Activated naive CD8-positive, alpha-beta T cell treated with anti-CD3 and anti-CD28 coated beads for 36 hours (primary cell): ENCODE data around the gene TMEM184A. TPM values are rescaled to one million over a fixed set of nuclear protein-coding genes. Genes with fewer than 3 reads are reported as not detected.

Experiments
- DNase-seq: peaks from one replicate; pipeline ENCODE4 v3.0.0; 2021
- H3K27ac Mint-ChIP-seq: one replicate; pipeline ENCODE4 v1.8.0; 2022; ENCODE audit warnings: mild to moderate bottlenecking, moderate library complexity, mixed read lengths
- H3K27me3 Mint-ChIP-seq: one replicate; pipeline ENCODE4 v1.8.0; 2022; ENCODE audit warnings: mild to moderate bottlenecking, mixed read lengths
- H3K36me3 Mint-ChIP-seq: one replicate; pipeline ENCODE4 v1.8.0; 2021; ENCODE audit warnings: mild to moderate bottlenecking, mixed read lengths
- H3K4me1 Mint-ChIP-seq: one replicate; pipeline ENCODE4 v1.8.0; 2021; ENCODE audit warnings: mixed read lengths
- H3K4me3 Mint-ChIP-seq: one replicate; pipeline ENCODE4 v1.8.0; 2022; ENCODE audit warnings: mild to moderate bottlenecking, moderate library complexity, mixed read lengths
- H3K9me3 Mint-ChIP-seq: one replicate; pipeline ENCODE4 v1.8.0; 2022; ENCODE audit warnings: mixed read lengths
- total RNA-seq, 2 experiments: library from RNA; stranded (reverse); gene quantifications; one replicate each; pipeline ENCODE4 v1.2.3, GENCODE V29; 2021

The TMEM184A gene
- total RNA-seq, 2 experiments from 2014 or later = 0.14 to 0.22 TPM

GRCh38 chr7:1493571-1493970 lies 62.4 kb downstream of the TMEM184A start:
- no peaks in the 10 kb centered on the region for H3K9me3 Mint-ChIP-seq
- H3K4me1 Mint-ChIP-seq = no peaks in the 10 kb centered on the region
- peaks cover 2% of the 10 kb centered on the region for H3K36me3 Mint-ChIP-seq
- H3K27ac Mint-ChIP-seq = no peak overlapping the region
- no peak overlapping the region for H3K4me3 Mint-ChIP-seq
- H3K27me3 Mint-ChIP-seq = no peaks in the 10 kb centered on the region
- no peak for DNase-seq

- Mint-ChIP-seq H3K36me3 (peaks cover 4% of the 10 kb centered on the region), H3K9me3 (no peaks in the 10 kb centered on the region), H3K27ac (no peak overlapping the region), H3K27me3 (no peaks in the 10 kb centered on the region), H3K4me1 (no peaks in the 10 kb centered on the region), H3K4me3 (no peak overlapping the region)
- no peak for DNase-seq
Observed at GRCh38 chr7:1493129-1493528, 62.9 kb downstream of the TMEM184A start.

GRCh38 chr7:1492640-1493039 lies 63.4 kb downstream of the TMEM184A start:
- Mint-ChIP-seq H3K27ac (no peak overlapping the region), H3K36me3 (peaks cover 4% of the 10 kb centered on the region), H3K4me3 (no peak overlapping the region), H3K9me3 (no peaks in the 10 kb centered on the region), H3K4me1 (no peaks in the 10 kb centered on the region), H3K27me3 (no peaks in the 10 kb centered on the region)
- no peak for DNase-seq

Other genes with a start within 250 kb of the TMEM184A start
- gene MICALL2, start 96.7 kb downstream of the TMEM184A start, total RNA-seq = 1 to 10 TPM; 2.1 to 2.3 TPM
- 10 to 100 TPM; 88.9 to 94.1 TPM for gene INTS1, start 51.8 kb downstream of the TMEM184A start, total RNA-seq
- 10 to 100 TPM; 39.1 to 43.7 TPM for gene MAFK, start 25.5 kb downstream of the TMEM184A start, total RNA-seq
- gene PSMG3, start 13.8 kb upstream of the TMEM184A start, total RNA-seq = 10 to 100 TPM; 55.1 to 57.0 TPM
- gene ELFN1, start 114.1 kb upstream of the TMEM184A start, total RNA-seq = under 1 TPM; 0.14 to 0.19 TPM